Astrocyte (in vitro differentiated cells and primary cell): ENCODE data around the gene SLC24A2.

Experiments used
- CTCF ChIP-seq: IDR thresholded peaks from 2 replicates; pipeline ENCODE4 v1.5.1; 2011; ENCODE audit warnings: low read depth, mild to moderate bottlenecking, inconsistent platforms, low read length, moderate library complexity; ENCODE audit not compliant: insufficient read depth
- EZH2 ChIP-seq: IDR thresholded peaks from 2 replicates; pipeline ENCODE4 v1.6.1; 2012; ENCODE audit warnings: mild to moderate bottlenecking, low read length, inconsistent platforms; ENCODE audit not compliant: insufficient read depth

GRCh38 chr9:19830796-19831195, 42.0 kb upstream of the SLC24A2 start:
- no peak for TF ChIP-seq CTCF
- TF ChIP-seq EZH2 = no peak
